GM23338 (cell line): Measurements from ENCODE around the gene ASPHD2. TPM values are rescaled to one million over a fixed set of nuclear protein-coding genes. Genes with fewer than 3 reads are reported as not detected.

Experiments used
- ATAC-seq: fragments of 200-7000 bp; cut with Tn5 transposase; 3 replicates; pipeline ENCODE4 v1.9.1; 2020
- DNase-seq: peaks from one replicate; pipeline ENCODE4 v3.0.0-alpha.2; 2015; ENCODE audit warnings: low spot score
- H2AFZ ChIP-seq: fragments of 200-600 bp; sonication (generic); 2 replicates; pipeline ENCODE4 v1.8.0; 2016; ENCODE audit warnings: antibody characterized with exemption, mild to moderate bottlenecking, moderate library complexity
- H3F3A ChIP-seq: fragments of 200-600 bp; sonication (generic); replicated peaks from 2 replicates; pipeline ENCODE4 v1.8.0; 2017; ENCODE audit warnings: antibody characterized with exemption, mixed run types, low read depth
- H3K27ac ChIP-seq: fragments of 200-600 bp; sonication (generic); 2 replicates; pipeline ENCODE4 v1.6.1; 2016; ENCODE audit warnings: low read depth
- H3K27me3 ChIP-seq: fragments of 200-600 bp; sonication (generic); 2 replicates; pipeline ENCODE4 v1.8.0; 2016; ENCODE audit warnings: mild to moderate bottlenecking, mixed run types, moderate library complexity; ENCODE audit not compliant: insufficient read depth
- H3K36me3 ChIP-seq: fragments of 200-600 bp; sonication (generic); 2 replicates; pipeline ENCODE4 v1.8.0; 2016; ENCODE audit warnings: mild to moderate bottlenecking; ENCODE audit not compliant: insufficient read depth
- H3K4me1 ChIP-seq: fragments of 200-600 bp; sonication (generic); 2 replicates; pipeline ENCODE4 v1.8.0; 2016; ENCODE audit warnings: mild to moderate bottlenecking, moderate library complexity; ENCODE audit not compliant: insufficient read depth
- H3K4me2 ChIP-seq: fragments of 200-600 bp; sonication (generic); 2 replicates; pipeline ENCODE4 v1.7.1; 2017; ENCODE audit warnings: mixed run types
- H3K4me3 ChIP-seq: fragments of 200-600 bp; sonication (generic); 2 replicates; pipeline ENCODE4 v1.6.1; 2016; ENCODE audit warnings: mixed run types
- H3K79me2 ChIP-seq: fragments of 200-600 bp; sonication (generic); replicated peaks from 2 replicates; pipeline ENCODE4 v1.8.0; 2017; ENCODE audit warnings: mild to moderate bottlenecking; ENCODE audit not compliant: insufficient read depth
- H3K9me2 ChIP-seq: fragments of 200-600 bp; sonication (generic); 2 replicates; pipeline ENCODE4 v1.8.0; 2017; ENCODE audit not compliant: insufficient read depth
- H4K20me1 ChIP-seq: fragments of 200-600 bp; sonication (generic); replicated peaks from 2 replicates; pipeline ENCODE4 v1.8.0; 2017; ENCODE audit warnings: mild to moderate bottlenecking; ENCODE audit not compliant: insufficient read depth
- H3K27ac Mint-ChIP-seq: 2 replicates; pipeline ENCODE4 v1.8.0; 2020; ENCODE audit warnings: inconsistent platforms, mild to moderate bottlenecking, moderate library complexity, mixed read lengths
- H3K27me3 Mint-ChIP-seq: 3 replicates; pipeline ENCODE4 v1.8.0; 2022; ENCODE audit warnings: low read depth, mild to moderate bottlenecking, moderate library complexity, mixed read lengths, inconsistent platforms; ENCODE audit not compliant: insufficient read depth, poor library complexity
- H3K36me3 Mint-ChIP-seq: 3 replicates; pipeline ENCODE4 v1.8.0; 2021; ENCODE audit warnings: low read depth, mild to moderate bottlenecking, inconsistent platforms, moderate library complexity, mixed read lengths
- H3K4me1 Mint-ChIP-seq: 3 replicates; pipeline ENCODE4 v1.8.0; 2020; ENCODE audit warnings: mild to moderate bottlenecking, inconsistent platforms, mixed read lengths
- H3K4me3 Mint-ChIP-seq: 3 replicates; pipeline ENCODE4 v1.8.0; 2021; ENCODE audit warnings: moderate library complexity, mild to moderate bottlenecking, inconsistent platforms, mixed read lengths
- H3K9me3 Mint-ChIP-seq: 3 replicates; pipeline ENCODE4 v1.8.0; 2020; ENCODE audit warnings: moderate library complexity, mild to moderate bottlenecking, inconsistent platforms, mixed read lengths
- CREB1 ChIP-seq: fragments of 250-450 bp; sonication (Bioruptor Pico); IDR thresholded peaks from 2 replicates; pipeline ENCODE4 v1.5.0; 2020; ENCODE audit warnings: low read depth, mild to moderate bottlenecking, moderate library complexity
- EZH2 ChIP-seq: fragments of 200-600 bp; sonication (generic); IDR thresholded peaks from one replicate; pipeline ENCODE4 v1.8.0; 2017; ENCODE audit warnings: antibody characterized with exemption, mild to moderate bottlenecking, low read depth; ENCODE audit not compliant: unreplicated experiment
- EZH2phosphoT487 ChIP-seq: fragments of 200-600 bp; sonication (generic); IDR thresholded peaks from one replicate; pipeline ENCODE4 v1.8.1; 2018; ENCODE audit warnings: antibody characterized with exemption; ENCODE audit not compliant: unreplicated experiment
- ZNF331 ChIP-seq: fragments of 250-450 bp; sonication (Bioruptor Pico); IDR thresholded peaks from 2 replicates; pipeline ENCODE4 v1.5.0; 2020; ENCODE audit warnings: low read depth, mild to moderate bottlenecking, moderate library complexity
- polyA plus RNA-seq: library from polyadenylated mRNA; unstranded; fragments of >200 nt; fragmentation: Nextera tagmentation; extraction: Ambion mirVana; gene quantifications from 2 replicates; pipeline ENCODE4 v1.2.1, GENCODE V29; 2016
- total RNA-seq: library from RNA; depleted of rRNA; stranded (reverse); fragments of >200 nt; shearing (Covaris generic); gene quantifications from 2 replicates; pipeline ENCODE4 v1.2.3, GENCODE V29; 2014
- TF ChIP-seq, protein P1 (sequence below): IDR thresholded peaks from 2 replicates; pipeline ENCODE4 v1.6.1; 2016; ENCODE audit warnings: antibody characterized with exemption
- TF ChIP-seq, protein P2 (sequence below): fragments of 250-450 bp; sonication (Bioruptor Pico); IDR thresholded peaks from 2 replicates; pipeline ENCODE4 v1.5.0; 2020; ENCODE audit warnings: mild to moderate bottlenecking, moderate library complexity
- TF ChIP-seq, protein P3 (sequence below), 2 experiments: fragments of 200-600 bp in 1 of 2; sonication (generic) in 1 of 2; conservative IDR thresholded peaks; 2 replicates each; pipeline versions ENCODE4 v1.5.1 to v1.6.1; 2016 to 2017; ENCODE audit warnings: antibody characterized with exemption in 2 of 2, low read depth in 2 of 2, mild to moderate bottlenecking in 2 of 2, moderate library complexity in 1 of 2

Gene ASPHD2
- total and polyA plus RNA-seq, 2 experiments from 2014 or later, result 6.0 to 9.3 TPM

DNA sequence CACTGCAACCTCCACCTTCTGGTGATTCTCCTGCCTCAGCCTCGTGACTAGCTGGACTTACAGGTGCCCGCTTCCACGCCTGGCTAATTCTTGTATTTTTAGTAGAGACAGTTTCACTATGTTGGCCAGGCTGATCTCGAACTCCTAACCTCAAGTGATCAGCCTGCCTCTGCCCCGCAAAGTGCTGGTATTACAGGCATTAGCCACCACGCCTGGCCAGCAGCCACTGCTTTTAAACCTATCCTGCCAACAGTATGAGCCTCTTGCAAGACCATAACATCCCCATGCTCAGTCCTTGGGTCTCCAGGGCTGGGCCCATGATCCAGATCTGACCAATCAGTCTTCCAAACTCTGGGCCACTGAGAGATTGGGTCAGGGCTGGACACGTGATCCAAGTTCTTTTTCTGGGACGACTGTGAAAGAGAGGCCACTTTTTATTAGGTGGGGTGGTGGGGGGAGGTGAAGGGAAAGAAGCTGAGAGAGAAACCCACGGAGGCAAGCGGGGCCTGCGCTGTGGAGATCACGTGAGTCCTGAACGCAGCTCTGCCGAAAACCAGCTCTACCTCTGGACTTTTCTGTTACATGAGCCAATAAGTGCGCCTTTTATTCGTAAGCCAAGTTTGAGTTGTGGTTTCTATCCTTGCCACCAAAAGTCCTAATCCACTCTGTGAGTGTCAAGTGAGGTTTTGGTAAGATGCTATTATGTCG lies 17.9 kb downstream of the ASPHD2 start:
- no peaks in the 10 kb centered on the region for H3K9me3 Mint-ChIP-seq
- H2AFZ ChIP-seq, result no peak overlapping the region
- H3K27ac Mint-ChIP-seq, result no peak overlapping the region
- ATAC-seq (no peak), DNase-seq (no peak)
- no peak overlapping the region for H3K4me2 ChIP-seq
- no peak overlapping the region for H3K4me3 Mint-ChIP-seq
- H4K20me1 ChIP-seq, result no peaks in the 10 kb centered on the region; the same call in 1 of the 2 replicates
- peaks cover 13% of the 10 kb centered on the region for H3K36me3 Mint-ChIP-seq
- H3K27me3 ChIP-seq, result no peaks in the 10 kb centered on the region
- H3K4me1 Mint-ChIP-seq, result peaks cover 10% of the 10 kb centered on the region
- no peaks in the 10 kb centered on the region for H3F3A ChIP-seq
- peaks cover 11% of the 10 kb centered on the region for H3K27me3 Mint-ChIP-seq
- H3K9me2 ChIP-seq, result no peaks in the 10 kb centered on the region
- H3K79me2 ChIP-seq, result no peaks in the 10 kb centered on the region
- TF ChIP-seq, protein P1, sequence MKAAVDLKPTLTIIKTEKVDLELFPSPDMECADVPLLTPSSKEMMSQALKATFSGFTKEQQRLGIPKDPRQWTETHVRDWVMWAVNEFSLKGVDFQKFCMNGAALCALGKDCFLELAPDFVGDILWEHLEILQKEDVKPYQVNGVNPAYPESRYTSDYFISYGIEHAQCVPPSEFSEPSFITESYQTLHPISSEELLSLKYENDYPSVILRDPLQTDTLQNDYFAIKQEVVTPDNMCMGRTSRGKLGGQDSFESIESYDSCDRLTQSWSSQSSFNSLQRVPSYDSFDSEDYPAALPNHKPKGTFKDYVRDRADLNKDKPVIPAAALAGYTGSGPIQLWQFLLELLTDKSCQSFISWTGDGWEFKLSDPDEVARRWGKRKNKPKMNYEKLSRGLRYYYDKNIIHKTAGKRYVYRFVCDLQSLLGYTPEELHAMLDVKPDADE, result no peak
- TF ChIP-seq EZH2phosphoT487 (no peak), CREB1 (CRISPR knock-in tag) (no peak), ZNF331 (CRISPR knock-in tag) (no peak), EZH2 (no peak)
- TF ChIP-seq, protein P2, sequence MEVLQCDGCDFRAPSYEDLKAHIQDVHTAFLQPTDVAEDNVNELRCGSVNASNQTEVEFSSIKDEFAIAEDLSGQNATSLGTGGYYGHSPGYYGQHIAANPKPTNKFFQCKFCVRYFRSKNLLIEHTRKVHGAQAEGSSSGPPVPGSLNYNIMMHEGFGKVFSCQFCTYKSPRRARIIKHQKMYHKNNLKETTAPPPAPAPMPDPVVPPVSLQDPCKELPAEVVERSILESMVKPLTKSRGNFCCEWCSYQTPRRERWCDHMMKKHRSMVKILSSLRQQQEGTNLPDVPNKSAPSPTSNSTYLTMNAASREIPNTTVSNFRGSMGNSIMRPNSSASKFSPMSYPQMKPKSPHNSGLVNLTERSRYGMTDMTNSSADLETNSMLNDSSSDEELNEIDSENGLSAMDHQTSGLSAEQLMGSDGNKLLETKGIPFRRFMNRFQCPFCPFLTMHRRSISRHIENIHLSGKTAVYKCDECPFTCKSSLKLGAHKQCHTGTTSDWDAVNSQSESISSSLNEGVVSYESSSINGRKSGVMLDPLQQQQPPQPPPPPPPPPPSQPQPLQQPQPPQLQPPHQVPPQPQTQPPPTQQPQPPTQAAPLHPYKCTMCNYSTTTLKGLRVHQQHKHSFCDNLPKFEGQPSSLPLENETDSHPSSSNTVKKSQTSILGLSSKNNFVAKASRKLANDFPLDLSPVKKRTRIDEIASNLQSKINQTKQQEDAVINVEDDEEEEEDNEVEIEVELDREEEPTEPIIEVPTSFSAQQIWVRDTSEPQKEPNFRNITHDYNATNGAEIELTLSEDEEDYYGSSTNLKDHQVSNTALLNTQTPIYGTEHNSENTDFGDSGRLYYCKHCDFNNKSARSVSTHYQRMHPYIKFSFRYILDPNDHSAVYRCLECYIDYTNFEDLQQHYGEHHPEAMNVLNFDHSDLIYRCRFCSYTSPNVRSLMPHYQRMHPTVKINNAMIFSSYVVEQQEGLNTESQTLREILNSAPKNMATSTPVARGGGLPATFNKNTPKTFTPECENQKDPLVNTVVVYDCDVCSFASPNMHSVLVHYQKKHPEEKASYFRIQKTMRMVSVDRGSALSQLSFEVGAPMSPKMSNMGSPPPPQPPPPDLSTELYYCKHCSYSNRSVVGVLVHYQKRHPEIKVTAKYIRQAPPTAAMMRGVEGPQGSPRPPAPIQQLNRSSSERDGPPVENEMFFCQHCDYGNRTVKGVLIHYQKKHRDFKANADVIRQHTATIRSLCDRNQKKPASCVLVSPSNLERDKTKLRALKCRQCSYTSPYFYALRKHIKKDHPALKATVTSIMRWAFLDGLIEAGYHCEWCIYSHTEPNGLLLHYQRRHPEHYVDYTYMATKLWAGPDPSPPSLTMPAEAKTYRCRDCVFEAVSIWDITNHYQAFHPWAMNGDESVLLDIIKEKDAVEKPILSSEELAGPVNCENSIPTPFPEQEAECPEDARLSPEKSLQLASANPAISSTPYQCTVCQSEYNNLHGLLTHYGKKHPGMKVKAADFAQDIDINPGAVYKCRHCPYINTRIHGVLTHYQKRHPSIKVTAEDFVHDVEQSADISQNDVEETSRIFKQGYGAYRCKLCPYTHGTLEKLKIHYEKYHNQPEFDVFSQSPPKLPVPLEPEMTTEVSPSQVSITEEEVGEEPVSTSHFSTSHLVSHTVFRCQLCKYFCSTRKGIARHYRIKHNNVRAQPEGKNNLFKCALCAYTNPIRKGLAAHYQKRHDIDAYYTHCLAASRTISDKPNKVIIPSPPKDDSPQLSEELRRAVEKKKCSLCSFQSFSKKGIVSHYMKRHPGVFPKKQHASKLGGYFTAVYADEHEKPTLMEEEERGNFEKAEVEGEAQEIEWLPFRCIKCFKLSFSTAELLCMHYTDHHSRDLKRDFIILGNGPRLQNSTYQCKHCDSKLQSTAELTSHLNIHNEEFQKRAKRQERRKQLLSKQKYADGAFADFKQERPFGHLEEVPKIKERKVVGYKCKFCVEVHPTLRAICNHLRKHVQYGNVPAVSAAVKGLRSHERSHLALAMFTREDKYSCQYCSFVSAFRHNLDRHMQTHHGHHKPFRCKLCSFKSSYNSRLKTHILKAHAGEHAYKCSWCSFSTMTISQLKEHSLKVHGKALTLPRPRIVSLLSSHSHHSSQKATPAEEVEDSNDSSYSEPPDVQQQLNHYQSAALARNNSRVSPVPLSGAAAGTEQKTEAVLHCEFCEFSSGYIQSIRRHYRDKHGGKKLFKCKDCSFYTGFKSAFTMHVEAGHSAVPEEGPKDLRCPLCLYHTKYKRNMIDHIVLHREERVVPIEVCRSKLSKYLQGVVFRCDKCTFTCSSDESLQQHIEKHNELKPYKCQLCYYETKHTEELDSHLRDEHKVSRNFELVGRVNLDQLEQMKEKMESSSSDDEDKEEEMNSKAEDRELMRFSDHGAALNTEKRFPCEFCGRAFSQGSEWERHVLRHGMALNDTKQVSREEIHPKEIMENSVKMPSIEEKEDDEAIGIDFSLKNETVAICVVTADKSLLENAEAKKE (CRISPR knock-in tag), result no peak
- TF ChIP-seq, protein P3, sequence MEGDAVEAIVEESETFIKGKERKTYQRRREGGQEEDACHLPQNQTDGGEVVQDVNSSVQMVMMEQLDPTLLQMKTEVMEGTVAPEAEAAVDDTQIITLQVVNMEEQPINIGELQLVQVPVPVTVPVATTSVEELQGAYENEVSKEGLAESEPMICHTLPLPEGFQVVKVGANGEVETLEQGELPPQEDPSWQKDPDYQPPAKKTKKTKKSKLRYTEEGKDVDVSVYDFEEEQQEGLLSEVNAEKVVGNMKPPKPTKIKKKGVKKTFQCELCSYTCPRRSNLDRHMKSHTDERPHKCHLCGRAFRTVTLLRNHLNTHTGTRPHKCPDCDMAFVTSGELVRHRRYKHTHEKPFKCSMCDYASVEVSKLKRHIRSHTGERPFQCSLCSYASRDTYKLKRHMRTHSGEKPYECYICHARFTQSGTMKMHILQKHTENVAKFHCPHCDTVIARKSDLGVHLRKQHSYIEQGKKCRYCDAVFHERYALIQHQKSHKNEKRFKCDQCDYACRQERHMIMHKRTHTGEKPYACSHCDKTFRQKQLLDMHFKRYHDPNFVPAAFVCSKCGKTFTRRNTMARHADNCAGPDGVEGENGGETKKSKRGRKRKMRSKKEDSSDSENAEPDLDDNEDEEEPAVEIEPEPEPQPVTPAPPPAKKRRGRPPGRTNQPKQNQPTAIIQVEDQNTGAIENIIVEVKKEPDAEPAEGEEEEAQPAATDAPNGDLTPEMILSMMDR (conservative IDR thresholded peaks at IDR 0.05; ENCODE audit: low read depth in 2 of 2), result no peak
- H3K4me1 ChIP-seq, result peaks cover 7% of the 10 kb centered on the region; the same call in 1 of the 2 replicates
- no peak overlapping the region for H3K27ac ChIP-seq
- no peak overlapping the region for H3K4me3 ChIP-seq
- no peaks in the 10 kb centered on the region for H3K36me3 ChIP-seq
